Stimulated activated CD4-positive, alpha-beta T cell treated with anti-CD3 and anti-CD28 coated beads, TNF-alpha, amount 100 ng/mL, for 48 hours (primary cell): Measurements from ENCODE around the gene CELF4.

Experiments used
- DNase-seq, 3 donors: peaks; one replicate each; pipeline ENCODE4 v3.0.0-alpha.2; 2020; ENCODE audit warnings: low read depth in 3 of 3

The CELF4 gene

GRCh38 chr18:37565101-37565976 is at the start of gene CELF4:
Gene CELF4, minus strand, starts transcription at chr18:37565798.
- DNase-seq = no peak

DNA sequence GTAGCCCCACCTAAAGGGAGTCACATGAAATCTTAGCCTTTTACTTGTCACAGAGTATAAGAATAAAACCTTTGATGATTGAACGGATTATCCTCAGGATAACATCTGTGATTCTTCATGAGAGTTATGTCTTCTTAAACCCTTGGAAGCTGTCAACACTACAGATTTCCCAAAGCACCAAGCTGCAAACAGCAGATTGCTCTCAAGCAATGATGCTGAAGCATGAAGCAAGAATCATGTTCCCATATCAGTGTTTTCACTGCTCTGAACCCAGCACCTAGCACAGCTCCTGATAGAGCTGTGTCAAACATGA is 47.6 kb upstream of the CELF4 start:
- DNase-seq = no peak

- DNase-seq = no peak
These were observed 47.1 kb upstream of the CELF4 start for GRCh38 chr18:37612524-37613252.

GRCh38 chr18:37611614-37612279 is 46.1 kb upstream of the CELF4 start:
- no peak for DNase-seq

DNA sequence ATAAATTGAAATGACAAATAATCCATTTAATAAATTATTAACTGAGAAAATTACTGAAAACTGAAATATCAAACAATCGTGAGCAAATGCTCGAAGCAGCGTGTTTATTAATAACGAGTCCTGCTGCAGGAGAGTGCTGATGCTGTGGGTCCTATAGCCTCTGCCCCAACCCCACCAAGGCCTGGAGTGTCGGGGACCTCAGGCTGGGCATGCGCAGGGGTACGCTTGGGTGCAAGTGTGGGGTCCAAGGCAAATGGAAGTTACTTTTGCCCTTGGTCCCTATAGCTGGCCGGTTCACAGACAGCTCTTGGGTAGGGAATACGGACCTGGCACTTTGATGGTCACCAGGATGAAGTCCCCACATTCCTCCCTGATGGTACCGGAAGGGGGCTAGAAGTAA is 43.3 kb upstream of the CELF4 start:
- DNase-seq = no peak

DNA sequence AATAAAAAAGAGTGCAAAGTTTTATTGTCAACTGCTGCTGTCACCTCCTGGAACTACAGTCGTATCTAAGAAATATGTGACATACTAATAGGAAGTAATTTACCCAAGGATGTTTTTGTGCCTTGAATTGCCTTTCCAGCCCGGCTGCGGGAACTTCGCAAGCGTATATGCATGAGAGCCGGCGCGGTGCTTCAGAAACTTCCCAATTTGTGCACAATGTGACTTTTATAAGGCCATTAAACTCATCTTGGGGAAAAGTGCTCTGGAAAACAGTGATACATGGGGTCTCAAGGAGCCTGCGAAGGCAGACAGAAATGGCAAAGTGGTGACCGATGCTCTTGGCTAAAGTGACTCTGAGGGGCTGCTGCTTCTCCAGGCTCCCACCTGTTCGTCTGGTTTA is 41.7 kb upstream of the CELF4 start:
- DNase-seq = no peak

DNA sequence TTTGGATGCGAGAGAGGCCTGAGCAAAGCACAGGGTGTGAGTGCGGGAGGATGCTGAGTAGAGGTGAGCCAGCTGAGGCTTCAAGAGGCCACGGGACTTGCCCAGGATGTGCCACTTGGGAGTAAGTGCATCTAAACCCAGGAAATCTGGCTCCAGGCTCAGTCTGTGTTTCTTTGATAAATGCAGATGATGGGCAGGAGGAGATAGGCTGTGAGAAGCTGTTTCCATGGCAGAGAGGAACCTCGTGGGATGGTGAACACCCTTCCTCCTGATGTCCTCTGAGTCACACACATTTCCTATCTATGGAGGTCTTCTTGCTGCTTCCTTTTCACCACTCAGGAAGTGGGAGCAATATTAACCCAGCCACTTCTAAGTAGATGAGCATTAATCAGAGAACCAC is 38.4 kb upstream of the CELF4 start:
- no peak for DNase-seq

DNA sequence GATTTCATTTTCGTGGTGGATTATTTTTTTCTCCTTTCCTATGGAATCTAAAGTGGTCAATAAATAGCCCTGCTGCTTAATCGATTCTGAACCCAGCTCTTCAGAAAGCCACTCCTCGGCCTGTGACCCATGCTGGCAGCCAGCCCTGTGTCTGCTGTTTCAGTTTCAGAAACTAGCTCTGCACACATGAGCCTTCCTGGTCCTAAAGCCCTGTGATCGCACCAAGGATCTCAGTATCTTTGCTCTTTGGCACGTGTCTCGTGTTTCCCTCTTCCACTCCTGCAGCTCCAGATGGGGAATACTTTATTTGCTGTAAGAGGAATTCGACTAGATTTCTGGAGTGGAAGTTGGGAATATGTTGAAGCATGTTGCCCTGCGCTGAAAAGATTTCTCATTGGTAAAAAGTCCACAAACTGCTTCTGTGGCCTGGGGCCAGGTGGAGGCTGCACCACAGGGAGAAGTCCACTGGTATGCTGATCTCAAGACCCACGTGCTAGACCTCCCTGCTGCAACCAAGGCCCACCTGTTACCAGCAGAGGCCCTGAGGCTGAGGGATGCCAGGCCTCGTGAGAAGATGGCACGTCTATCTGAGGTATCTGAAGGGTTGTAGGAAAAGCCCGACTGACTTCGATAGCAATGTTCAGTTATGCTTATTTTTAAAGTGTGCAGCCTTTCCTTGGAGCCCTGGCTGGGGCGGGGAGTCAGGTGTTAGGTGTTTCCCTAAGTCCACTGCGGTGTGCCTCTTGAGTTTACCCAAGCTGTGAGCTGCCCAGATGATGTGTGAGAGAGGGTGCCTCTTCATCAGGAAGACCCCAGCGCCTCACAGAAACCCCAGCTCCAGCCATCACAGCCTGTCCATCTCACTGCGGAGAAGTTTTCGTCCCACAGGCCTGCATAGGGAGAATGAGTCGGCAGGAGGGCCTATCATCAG is 33.6 kb upstream of the CELF4 start:
- no peak for DNase-seq

GRCh38 chr18:37598396-37598795 is 32.8 kb upstream of the CELF4 start:
- DNase-seq = no peak

GRCh38 chr18:37590346-37590745 is 24.7 kb upstream of the CELF4 start:
- no peak for DNase-seq

DNA sequence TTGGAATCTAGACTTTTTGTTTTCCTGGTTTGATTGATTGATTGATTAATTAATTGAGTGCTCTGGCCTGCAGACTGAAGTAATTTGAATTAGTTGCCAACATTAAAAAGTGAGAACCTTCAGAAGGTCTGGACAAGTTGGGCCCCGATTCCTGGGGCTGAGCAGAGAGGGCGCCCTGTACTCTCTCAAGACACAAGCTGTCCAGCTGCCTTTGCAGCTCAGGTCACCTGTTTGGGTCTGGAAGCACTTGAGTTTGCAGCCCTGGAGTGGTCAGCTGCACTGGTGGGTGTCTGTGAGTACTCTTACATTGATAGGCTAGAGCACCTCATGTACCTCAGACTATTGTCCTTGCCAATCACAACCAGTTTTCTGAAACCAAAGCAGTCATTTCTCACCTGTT is 22.7 kb upstream of the CELF4 start:
- no peak for DNase-seq

DNA sequence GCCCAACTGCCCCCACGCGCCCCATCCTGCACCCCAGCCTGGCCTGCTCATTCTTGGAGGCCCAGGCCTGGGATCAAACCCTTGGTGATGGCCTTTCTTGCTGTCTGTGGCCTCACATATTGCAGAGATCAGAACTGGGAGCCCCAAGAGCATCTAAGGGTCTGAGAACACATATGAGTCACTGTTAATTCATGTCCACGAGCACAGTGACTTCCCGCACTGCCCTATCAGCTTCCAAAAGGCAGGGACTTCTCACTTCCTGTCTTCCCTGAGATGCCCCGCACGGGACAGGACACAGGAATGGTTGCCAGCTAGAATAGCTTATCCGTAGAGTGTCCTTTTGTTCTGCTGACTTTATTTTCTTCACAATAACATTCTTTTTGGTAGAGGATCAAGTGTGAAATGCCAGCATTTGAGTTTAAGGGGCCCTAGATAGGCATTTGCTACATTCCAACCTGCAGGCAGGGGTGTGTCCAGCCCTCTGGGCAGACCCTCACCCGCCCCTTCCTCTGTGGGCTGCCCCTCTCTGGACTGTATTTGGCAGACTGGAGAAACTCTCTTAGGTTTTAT is 21.1 kb upstream of the CELF4 start:
- DNase-seq = no peak

- DNase-seq = no peak
These were observed 19.5 kb upstream of the CELF4 start for GRCh38 chr18:37584952-37585695.

DNA sequence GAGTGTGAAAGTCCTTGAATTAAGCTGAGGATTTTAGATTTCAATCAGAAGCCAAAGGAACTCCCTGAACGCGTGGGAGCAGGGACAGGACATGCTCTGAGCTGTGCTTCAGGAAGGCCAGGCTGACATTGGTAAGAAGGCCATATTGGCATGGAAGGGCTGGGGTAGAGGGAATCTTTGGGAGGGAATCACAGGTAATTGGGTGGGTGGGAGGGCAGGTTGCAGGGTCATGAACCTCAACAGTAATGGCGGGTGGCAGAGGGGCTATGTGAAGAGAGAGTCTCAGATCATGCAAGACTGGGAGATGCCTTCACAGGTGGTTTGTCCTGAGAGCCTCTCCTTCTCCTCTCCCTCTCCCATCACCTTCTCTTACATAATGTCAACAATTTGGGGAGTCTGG is 18.6 kb upstream of the CELF4 start:
- no peak for DNase-seq

GRCh38 chr18:37582261-37582660 is 16.7 kb upstream of the CELF4 start:
- no peak for DNase-seq

DNA sequence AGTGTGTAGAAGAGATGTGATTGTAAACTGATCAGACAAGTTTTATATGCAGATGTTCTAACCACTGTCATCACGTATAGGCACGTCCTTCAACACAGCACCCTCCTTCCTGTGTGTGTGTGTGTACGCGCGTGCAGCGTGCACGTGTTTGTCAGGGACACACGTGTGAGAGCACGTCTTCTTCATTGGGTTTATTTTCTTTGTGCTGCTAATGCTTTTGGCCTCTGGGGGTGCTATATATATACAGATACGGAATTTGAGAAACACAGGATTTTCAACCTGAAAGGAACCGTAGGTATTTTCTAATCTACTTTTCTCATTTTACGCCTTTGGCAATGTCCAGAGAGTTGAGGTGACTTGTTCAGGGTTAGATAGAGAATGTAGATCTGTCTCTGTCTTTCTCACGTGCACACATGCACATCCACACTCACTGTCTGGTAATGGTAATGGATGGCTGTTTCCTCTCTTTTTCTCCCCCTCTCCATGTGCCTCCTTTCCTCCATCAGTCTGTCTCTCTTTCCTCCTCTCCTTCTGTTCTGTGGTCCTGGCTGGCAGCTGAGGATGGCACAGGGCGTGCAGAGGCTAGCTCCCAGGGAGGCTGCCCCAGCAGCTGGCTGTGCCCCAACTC is 13.4 kb upstream of the CELF4 start:
- no peak for DNase-seq

- no peak for DNase-seq
These were observed 12.6 kb upstream of the CELF4 start for GRCh38 chr18:37578182-37578678.

- DNase-seq = no peak
These were observed 11.5 kb upstream of the CELF4 start for GRCh38 chr18:37577051-37577611.

- DNase-seq = no peak
These were observed 10.0 kb upstream of the CELF4 start for GRCh38 chr18:37575646-37576045.

- DNase-seq = no peak
These were observed 8.5 kb upstream of the CELF4 start for GRCh38 chr18:37574113-37574512.
